Parathyroid adenoma (tissue), 2 donors: ENCODE data around the gene NAP1L4.

Experiments
- H2AFZ ChIP-seq: fragments of 300-600 bp; sonication (generic); one replicate; pipeline ENCODE4 v1.7.0; 2017; ENCODE audit warnings: antibody characterized with exemption, mild to moderate bottlenecking
- H3K27ac ChIP-seq: fragments of 300-600 bp; sonication (generic); one replicate; pipeline ENCODE4 v1.7.0; 2017
- H3K27me3 ChIP-seq: fragments of 300-600 bp; sonication (generic); one replicate; pipeline ENCODE4 v1.7.0; 2017; ENCODE audit warnings: low read length; ENCODE audit not compliant: control insufficient read depth, insufficient read depth
- H3K36me3 ChIP-seq: fragments of 300-600 bp; sonication (generic); one replicate; pipeline ENCODE4 v1.7.0; 2017; ENCODE audit warnings: low read length; ENCODE audit not compliant: control insufficient read depth, insufficient read depth
- H3K4me1 ChIP-seq: fragments of 300-600 bp; sonication (generic); one replicate; pipeline ENCODE4 v1.7.0; 2017; ENCODE audit warnings: control low read depth
- H3K4me2 ChIP-seq: fragments of 300-600 bp; sonication (generic); one replicate; pipeline ENCODE4 v1.7.0; 2017; ENCODE audit warnings: low read length
- H3K4me3 ChIP-seq: fragments of 300-600 bp; sonication (generic); one replicate; pipeline ENCODE4 v1.7.0; 2017; ENCODE audit warnings: low read depth, low read length
- H3K79me2 ChIP-seq: fragments of 300-600 bp; sonication (generic); one replicate; pipeline ENCODE4 v1.7.0; 2017; ENCODE audit warnings: control low read depth
- H3K9ac ChIP-seq: fragments of 300-600 bp; sonication (generic); one replicate; pipeline ENCODE4 v1.7.0; 2017; ENCODE audit warnings: mild to moderate bottlenecking
- H3K9me3 ChIP-seq: fragments of 300-600 bp; sonication (generic); one replicate; pipeline ENCODE4 v1.7.0; 2017; ENCODE audit warnings: low read length; ENCODE audit not compliant: control insufficient read depth
- TF ChIP-seq, protein P1 (sequence below): fragments of 300-600 bp; sonication (generic); IDR thresholded peaks from one replicate; pipeline ENCODE4 v1.7.0; 2017; ENCODE audit warnings: antibody characterized with exemption, mild to moderate bottlenecking
- donor health status: primary hyperparathyroidism.

Gene NAP1L4

DNA sequence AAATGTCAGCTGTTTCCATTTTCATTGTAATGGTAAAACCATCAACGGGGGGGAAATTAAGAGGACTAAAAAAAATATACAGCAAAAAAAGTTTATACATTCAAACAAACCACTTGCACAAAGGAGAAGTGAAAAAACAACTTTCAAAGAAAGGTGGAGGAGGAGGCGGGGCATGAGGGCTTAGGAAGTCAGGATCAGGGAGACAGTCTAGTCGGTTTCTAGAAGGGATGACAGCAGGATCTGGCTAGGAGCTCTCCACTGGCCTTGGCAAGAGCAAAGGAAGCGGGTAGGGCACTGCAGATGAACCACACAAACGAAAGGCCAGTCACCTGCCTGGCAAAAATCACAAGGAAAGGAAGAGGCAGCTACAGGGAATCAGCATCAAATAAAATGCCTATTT, 31.0 kb downstream of the NAP1L4 start:
- no peaks in the 10 kb centered on the region for H3K4me1 ChIP-seq
- H3K79me2 ChIP-seq = peaks cover 20% of the 10 kb centered on the region
- no peaks in the 10 kb centered on the region for H3K36me3 ChIP-seq
- H3K9ac ChIP-seq = no peak overlapping the region
- H3K9me3 ChIP-seq = no peaks in the 10 kb centered on the region
- no peak overlapping the region for H3K27ac ChIP-seq
- no peak overlapping the region for H2AFZ ChIP-seq
- TF ChIP-seq, protein P1, sequence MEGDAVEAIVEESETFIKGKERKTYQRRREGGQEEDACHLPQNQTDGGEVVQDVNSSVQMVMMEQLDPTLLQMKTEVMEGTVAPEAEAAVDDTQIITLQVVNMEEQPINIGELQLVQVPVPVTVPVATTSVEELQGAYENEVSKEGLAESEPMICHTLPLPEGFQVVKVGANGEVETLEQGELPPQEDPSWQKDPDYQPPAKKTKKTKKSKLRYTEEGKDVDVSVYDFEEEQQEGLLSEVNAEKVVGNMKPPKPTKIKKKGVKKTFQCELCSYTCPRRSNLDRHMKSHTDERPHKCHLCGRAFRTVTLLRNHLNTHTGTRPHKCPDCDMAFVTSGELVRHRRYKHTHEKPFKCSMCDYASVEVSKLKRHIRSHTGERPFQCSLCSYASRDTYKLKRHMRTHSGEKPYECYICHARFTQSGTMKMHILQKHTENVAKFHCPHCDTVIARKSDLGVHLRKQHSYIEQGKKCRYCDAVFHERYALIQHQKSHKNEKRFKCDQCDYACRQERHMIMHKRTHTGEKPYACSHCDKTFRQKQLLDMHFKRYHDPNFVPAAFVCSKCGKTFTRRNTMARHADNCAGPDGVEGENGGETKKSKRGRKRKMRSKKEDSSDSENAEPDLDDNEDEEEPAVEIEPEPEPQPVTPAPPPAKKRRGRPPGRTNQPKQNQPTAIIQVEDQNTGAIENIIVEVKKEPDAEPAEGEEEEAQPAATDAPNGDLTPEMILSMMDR = no peak
- H3K4me3 ChIP-seq = no peak overlapping the region
- no peaks in the 10 kb centered on the region for H3K27me3 ChIP-seq
- H3K4me2 ChIP-seq = no peak overlapping the region

DNA sequence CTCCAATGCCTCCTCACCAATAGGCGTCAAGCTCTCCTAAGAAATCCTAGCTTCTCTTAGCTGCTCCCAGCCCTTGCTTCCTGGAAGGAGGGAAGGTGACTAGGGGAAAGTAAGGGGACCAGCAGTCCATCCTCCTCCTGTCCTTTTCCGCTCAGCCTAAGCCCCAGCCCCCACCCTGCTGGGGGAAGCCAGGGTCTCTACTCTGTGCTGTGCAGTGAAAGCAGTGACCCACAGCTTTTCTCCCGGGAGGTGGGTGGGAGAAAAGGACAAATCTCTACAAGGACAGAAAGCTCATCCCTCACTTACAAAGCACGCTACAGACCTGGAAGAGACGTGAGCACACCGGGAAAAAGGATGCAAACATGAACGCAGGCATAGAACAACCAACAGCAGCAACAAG, 32.0 kb downstream of the NAP1L4 start:
- H3K4me1 ChIP-seq = no peaks in the 10 kb centered on the region
- H3K36me3 ChIP-seq = no peaks in the 10 kb centered on the region
- no peaks in the 10 kb centered on the region for H3K27me3 ChIP-seq
- no peak overlapping the region for H3K27ac ChIP-seq
- no peak overlapping the region for H3K4me3 ChIP-seq
- no peak overlapping the region for H2AFZ ChIP-seq
- no peak overlapping the region for H3K9ac ChIP-seq
- no peaks in the 10 kb centered on the region for H3K9me3 ChIP-seq
- H3K79me2 ChIP-seq = peaks cover 14% of the 10 kb centered on the region
- no peak overlapping the region for H3K4me2 ChIP-seq
- TF ChIP-seq, protein P1 = no peak

DNA sequence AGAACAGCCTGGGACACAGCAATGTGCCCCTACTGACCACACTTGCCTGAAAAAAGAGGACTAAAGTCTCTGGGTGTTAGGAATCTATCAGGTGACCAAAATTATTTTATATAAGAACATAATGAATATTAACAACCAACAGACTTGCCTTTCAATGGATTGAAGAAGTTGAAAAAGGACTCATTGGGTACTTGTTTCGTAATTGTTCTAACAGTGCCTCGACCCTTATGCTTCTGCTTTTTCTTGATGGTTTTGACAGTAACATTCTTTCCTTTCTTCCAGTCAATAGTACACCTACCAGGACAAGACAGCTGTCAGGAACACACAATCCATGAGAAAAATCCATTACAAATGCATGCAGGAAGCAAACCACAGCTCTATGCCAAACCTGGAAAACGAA, 33.9 kb downstream of the NAP1L4 start:
- Histone ChIP-seq H2AFZ (no peak overlapping the region), H3K9me3 (no peaks in the 10 kb centered on the region), H3K27ac (no peak overlapping the region), H3K4me2 (no peak overlapping the region), H3K27me3 (no peaks in the 10 kb centered on the region), H3K36me3 (no peaks in the 10 kb centered on the region), H3K9ac (no peak overlapping the region), H3K79me2 (peaks cover 9% of the 10 kb centered on the region), H3K4me3 (no peak overlapping the region), H3K4me1 (no peaks in the 10 kb centered on the region)
- TF ChIP-seq, protein P1 = no peak

DNA sequence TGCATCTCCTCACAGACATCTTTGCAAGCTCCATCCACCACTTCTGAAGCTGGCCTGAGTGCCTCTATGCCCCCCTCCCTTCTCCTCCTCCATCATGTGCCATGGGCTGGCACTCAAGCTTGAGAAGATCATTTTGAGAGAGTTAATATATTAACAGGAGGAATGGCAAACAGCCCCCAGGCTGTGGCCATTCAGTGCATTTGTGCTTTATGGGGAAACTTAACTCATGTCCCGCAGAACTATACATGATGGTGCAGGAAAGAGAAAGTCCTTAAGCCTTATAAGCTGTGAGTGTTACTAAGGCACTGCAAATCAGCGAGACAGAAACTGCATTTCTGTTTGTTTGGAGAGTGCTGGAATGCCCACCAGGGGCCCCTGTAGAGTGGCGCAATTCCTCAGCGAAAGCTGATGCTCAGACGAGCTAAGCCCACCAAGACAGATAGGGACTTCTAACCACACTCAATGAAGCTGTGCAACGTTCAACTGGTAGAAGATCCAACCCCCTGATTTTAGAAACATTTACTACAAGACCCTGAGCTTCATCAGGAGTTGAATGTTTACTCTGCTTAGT, 36.1 kb downstream of the NAP1L4 start:
- no peak overlapping the region for H3K4me2 ChIP-seq
- TF ChIP-seq, protein P1 = no peak
- H3K4me1 ChIP-seq = no peaks in the 10 kb centered on the region
- no peaks in the 10 kb centered on the region for H3K36me3 ChIP-seq
- no peak overlapping the region for H2AFZ ChIP-seq
- H3K27ac ChIP-seq = no peak overlapping the region
- peaks cover 9% of the 10 kb centered on the region for H3K79me2 ChIP-seq
- H3K9ac ChIP-seq = no peak overlapping the region
- no peaks in the 10 kb centered on the region for H3K27me3 ChIP-seq
- no peak overlapping the region for H3K4me3 ChIP-seq
- no peaks in the 10 kb centered on the region for H3K9me3 ChIP-seq

DNA sequence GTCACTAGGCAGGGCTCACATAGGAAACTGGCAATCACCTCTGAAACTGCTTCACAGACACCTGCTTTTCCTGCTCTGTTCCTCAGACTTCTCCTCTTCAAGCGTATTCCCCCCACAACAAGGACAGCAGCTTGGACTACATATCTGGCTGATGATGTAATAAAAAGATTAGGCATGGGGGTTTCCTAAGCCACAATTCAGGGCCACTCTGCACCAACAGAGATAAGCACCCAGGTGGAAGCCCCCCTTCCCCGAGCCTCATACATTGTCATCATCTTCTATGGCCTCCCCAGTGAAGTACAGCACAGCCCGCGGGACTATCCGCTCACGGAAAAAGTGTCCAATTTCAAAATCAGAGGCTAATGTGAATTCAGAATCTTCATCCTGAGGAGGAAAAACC, 37.9 kb downstream of the NAP1L4 start:
- Histone ChIP-seq H3K9me3 (no peaks in the 10 kb centered on the region), H3K27ac (no peak overlapping the region), H3K27me3 (no peaks in the 10 kb centered on the region), H3K4me2 (no peak overlapping the region), H3K79me2 (peaks cover 5% of the 10 kb centered on the region), H2AFZ (no peak overlapping the region), H3K36me3 (no peaks in the 10 kb centered on the region), H3K4me1 (no peaks in the 10 kb centered on the region), H3K9ac (no peak overlapping the region), H3K4me3 (no peak overlapping the region)
- TF ChIP-seq, protein P1 = no peak
